Activated CD8-positive, alpha-beta memory T cell treated with anti-CD3 and anti-CD28 coated beads, Interleukin-2, amount 50 U/mL, for 1 hour (primary cell): ENCODE results near the gene RUNX3.

Experiments
- DNase-seq: peaks from one replicate; pipeline ENCODE4 v3.0.0-alpha.2; 2020; ENCODE audit errors: extremely low read depth

RUNX3 gene

DNA sequence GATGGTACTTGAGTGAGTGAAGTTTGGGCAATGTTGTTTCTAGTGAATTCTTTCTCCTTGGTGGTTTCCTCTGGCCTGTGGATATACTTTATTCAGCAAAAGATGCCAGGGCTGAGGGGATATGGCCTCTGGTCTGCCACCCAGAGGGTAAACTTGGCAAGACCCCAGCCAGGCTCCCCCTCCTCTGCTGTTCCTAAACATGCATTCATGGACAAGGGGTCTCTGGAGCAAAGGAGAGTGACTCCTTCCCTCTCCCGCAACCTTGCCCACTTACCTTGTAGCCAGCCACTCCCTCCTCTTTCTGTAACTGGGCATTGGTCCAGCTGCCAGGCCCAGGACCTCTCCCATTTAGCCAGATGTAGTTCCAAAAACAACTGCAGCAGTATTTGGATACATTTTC, 43.8 kb downstream of the RUNX3 start:
- no peak for DNase-seq

DNA sequence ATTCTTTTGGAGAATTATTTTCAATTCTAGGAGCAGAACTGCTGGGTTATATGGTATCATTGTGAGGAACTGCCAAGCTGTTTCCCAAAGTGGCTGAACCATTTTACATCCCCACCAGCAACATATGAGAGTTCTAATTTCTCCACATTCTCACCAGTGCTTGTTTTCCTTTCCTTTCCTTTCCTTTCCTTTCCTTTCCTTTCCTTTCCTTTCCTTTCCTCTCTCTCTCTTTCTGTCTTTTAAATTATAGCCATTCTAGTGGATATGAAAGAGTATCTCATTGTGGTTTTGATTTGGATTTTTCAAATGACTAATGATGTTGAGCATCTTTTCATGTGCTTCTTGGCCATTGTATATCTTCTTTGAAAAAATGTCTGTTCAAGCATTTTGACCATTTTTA, 45.3 kb downstream of the RUNX3 start:
- no peak for DNase-seq

DNA sequence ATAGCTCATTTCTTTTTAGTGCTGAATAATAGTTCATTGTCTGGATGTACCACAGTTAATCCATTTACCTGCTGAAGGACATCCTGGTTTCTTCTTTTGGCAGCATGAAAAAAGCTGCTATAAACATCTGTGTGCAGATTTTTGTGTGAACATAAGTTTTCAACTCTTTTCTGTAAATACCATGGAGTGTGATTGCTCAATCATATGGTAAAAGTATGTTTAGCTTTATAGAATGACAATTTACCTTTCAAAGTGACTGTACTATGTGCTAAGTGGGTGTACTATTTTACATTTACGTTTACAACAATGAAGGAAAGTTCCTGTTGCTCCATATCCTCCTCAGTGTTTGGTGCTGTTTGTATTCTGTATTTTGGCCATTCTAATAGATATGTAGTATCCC, 49.0 kb downstream of the RUNX3 start:
- DNase-seq: no peak

DNA sequence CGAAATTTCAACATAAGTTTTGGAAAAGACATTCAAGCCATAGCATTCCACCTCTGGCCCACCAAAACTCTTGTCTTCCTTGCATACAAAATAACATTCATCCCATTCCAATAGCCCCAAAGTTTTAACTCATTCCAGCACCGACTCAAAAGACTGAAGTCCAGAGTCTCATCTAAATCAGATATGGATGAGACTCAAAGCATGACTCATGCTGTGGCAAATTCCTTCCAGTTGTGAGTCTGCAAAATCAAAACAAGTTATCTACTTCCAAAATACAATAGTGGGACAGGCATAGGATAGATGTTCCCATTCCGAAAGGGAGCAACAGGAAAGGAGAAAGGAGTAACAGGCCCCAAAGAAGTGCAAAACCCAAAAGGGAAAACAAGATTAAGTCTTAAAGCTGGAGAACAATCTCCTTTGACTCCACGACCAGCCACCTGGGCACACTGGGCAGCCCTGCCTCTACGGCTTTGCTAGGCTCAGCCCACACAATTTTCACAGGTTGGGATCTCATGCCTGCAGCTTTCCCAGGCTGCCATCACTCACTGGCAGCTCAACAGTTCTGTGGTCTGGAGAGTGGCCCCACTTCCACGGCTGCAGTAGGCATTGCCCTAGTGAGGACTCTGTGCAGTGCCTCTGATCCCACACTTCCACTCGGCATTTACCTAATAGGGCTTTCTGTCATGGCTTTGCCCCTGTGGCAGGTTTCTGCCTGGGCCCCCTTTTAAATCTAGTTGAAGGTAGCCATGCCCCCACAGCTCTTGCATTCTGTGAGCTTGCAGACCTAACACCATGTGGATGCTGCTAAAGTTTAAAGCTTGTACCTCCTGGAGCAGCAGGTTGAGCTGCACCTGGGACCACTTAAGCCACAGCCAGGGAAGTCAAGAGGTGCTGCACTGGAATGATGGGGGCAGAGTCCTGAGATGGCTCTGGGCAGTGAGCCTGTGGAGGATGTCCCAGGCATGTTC, 51.0 kb downstream of the RUNX3 start:
- DNase-seq: no peak

DNA sequence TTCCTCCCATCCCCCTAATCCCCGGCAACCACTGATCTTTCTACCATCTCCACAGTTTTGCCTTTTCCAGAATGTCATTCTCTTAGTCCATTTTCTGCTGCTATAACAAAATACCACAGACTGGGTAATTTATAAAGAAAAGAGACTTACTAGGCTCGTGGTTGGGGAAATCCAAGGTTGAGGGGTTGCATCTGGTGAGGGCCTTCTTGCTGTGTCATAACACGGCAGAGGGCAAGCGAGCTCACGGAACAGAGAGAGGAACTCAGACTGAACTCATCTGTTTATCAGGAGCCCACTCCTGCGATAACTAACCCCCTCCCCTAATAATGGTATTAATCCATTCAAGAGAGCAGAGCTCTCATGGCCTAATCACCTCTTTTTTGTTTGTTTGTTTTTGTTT, 52.0 kb downstream of the RUNX3 start:
- no peak for DNase-seq

DNA sequence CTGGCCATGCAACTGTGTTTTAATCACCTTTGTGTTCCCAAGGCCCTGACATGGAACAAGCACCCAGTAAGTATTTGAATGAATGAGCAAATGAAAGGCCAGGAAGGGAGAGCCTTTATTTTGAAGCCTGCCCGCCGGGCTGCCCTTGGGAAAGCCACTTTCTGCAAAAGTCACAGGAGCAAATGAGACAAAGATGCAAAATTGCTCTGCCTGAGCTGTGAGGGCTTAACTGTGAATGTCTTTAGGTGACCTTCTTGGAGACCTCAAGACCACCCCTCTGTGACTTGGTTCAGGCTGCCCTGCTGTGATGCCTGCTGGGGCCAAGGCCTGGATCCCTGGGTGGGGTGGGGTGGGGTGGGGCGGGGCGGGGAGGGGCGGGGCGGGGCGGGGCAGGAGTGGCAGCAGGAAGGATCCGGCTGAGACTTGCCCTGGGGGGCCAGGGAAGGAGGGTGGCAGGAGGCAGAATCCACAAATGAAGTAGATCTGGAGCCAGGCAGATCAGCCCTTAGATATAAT, 54.0 kb downstream of the RUNX3 start:
- DNase-seq: no peak

DNA sequence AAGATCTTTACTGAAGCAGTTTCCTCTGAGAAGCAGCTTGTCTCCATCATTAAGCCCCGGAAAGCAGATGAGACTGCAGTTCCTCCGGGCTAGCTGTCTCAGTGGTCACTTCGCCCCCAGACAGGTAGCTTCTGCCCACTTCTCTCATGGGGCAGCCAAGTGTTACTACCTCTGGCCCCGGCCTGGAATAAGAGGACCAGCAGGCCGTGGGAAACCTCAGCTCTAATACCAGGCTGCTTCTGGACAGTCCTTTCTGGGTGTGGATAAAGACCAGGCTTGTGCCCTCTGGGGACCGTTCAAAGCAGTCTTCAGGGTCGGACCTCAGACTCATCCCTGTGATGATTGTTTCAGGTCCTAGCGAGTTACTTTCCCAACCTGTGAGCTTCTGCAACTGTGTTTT, 54.8 kb downstream of the RUNX3 start:
- DNase-seq: no peak

DNA sequence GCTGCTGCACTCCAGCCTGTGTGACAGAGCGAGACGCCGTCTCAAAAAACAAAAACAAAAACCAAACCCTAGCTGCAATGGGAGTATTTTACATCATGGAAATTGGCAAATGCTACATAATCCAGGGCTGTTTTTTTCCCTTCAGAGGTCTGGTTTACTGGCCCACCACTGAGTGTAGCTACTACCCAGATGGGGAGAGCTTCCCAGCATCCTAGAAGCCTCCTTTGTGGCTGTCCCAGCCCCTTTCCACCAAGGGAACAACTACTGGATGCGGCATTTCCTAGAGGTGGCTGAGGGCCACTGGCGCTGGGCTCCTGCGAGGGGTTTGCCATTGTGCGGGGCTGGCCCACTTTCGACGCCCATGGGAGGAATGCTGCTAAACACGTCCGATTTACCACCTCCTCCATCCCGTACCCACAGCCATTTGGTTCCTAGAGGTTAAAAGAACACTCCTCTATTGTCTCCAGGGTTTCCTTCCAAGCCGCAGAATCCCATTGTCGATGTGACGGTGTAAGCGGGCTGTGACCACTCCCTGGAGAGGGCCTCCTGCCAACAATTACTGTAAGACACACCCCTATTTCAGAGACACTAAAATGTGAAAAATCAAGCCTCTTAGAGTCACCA, 55.4 kb downstream of the RUNX3 start:
- no peak for DNase-seq

DNA sequence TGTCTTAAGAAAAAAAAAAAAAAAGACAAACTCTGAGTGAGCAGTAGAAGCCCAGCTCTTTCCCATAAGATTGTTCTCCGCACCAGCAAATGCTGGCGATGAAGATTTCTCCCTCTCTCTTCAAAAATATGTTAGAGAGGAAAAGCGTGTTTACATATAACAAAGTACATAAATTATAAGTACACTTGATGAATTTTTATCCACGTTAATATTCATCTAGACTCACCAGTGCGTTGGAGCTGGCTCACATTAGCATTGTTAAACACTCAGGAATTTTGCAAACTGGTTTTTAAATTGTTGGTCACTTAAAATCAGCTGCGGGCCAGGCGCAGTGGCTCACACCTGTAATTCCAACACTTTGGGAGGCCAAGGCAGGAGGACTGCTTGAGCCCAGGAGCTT, 56.0 kb downstream of the RUNX3 start:
- no peak for DNase-seq

DNA sequence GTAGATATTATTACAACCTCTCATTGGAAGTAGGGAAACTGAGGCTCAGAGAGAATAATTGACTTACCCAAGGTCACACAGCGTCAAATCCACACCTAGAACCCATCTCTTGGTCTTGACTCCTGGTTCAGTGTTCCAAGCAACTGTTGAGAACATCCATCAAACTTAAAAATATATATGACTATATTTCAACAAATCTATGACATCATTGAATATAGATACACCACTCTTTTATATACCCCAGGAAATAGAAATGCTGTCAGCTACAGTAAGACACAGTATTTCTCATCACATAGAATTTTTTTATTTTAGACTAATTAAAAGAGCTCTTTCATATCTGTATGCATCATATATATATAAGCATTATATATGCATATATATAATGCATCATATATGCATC, 56.9 kb downstream of the RUNX3 start:
- DNase-seq: no peak

DNA sequence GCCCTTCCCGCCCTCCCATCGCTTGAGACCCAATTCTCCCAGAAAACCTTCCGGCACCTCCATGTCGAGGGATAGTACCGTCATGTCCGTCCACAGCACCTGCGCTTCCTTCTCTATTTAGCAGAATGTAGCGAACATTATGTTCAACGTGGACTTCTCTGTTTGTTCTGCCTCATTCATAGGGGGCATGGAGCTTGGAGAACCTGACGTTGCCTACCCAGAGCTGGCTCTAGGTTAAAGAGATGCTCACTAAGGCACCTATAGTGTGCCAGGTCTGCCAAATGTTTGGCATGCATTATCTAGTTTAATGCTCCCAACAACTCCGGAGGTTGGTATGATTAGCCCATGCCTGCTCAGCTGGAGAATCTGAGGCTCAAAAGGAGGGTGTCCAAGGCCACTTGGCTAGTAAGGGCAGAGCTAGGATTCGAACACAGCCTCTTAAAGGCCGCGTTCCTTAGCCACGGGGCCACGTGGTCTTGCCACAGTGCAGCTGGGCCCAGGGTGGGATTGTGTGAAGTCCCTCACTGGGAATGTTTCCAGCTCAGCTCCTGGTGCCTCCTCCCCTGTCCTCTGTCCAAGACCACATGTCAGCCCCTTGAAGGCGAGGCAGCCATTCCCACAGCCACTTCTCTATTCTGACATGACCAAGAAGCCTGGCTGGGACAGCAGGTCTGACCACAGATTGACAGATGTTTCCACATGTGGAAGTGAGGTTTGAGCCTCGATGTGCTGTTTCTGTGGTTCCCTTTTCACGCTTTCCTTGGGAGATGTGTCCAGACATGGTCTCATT, 57.8 kb downstream of the RUNX3 start:
- DNase-seq: no peak

DNA sequence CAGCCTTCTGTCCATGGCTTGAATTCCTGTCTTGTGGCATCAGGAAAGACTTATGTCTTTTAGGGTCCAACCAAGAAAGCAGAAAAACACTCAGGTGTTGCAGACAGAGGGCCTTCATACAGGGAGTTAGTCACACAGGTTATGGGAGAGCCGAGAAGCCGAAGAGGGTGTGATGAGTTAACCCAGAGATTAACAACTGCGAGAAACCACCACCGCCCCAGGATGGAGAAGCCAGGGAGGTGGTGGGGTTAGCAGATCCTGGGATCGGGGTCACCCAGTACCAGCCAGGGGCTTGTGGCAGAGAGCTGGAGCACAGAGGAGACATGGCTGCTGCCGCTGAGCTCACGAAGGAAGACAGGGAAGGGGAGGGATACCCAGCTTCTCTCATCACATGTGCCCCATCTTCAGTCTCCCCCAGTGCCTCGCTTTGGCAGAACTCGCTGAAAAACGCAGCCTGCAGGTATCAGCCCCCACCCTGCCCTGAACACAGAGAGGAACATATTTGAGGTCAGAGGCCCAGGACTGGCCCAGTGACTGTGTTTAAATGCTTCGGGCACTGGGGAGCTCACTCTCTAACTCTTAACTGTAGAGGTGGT, 58.7 kb downstream of the RUNX3 start:
- no peak for DNase-seq

DNA sequence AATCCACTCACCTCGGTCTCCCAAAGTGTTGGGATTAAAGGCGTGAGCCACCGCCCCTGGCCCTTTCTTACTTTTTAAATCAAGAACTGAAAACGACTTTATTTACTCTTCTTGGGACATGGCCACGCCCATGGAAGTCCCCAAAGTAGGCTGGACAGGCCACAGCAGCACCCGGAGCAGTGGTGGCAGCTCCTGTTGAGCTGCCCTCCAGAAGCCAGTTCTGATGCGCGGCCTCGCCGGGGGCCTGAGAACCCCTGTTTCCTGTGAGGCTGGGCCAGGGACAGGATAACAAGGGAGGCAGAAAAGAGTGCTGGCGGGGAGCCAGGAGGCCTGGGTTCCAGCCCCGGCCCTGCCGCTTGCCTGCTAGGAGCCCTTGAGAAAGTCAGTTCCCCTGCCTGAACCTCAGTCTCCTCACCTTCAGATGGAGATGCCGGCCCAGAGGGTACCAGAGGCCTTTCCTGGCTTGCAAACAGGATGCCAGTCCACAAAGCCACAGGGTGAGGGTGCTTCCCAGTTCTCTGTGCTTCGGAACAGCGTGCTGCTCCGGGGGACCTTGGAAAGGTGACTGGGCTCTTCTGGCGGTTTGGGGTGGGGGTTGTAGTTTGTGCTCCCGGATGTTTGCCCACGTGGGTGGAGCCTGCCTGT, 59.4 kb downstream of the RUNX3 start:
- DNase-seq: no peak

DNA sequence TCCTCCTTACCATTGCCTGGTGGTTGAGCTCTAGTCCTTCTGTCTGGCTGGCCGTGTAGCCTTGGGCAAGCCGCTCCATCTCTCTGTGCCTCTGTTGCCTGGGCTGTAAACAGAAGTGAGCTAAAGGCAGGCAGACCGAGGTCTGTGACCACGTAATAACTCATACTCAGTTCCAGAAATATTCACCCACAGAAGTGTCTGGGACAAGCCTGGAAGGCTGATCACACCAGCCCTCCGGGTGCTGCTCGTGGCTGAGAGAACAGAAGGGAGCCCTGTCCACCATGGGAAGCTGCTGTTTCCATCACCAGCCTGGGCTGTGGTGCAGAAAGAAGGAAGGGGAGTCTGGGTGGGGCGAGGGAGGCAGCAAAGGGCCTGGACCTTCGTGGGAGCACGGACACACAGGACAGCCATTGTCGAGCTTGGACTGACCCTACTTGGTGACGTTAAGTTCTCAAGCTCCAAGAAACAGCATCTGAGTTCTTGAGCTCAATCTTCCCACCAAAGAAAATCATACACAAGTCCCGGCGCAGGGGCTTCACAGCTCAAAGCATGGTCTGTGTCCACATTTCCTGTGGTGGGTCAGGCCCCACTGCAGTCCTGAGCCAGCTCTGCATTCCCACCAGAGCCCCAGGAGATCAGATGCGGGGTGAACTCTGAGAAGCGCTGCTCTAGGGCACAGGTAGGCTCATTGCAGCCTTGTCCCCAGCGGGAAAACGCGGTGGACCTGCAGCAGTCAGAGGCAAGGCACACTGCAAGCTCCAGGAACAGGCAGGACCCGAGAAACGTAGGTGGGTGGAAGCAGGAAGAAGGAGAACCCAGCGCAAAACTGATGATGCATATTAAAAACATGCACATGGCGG, 61.8 kb downstream of the RUNX3 start:
- DNase-seq: no peak

DNA sequence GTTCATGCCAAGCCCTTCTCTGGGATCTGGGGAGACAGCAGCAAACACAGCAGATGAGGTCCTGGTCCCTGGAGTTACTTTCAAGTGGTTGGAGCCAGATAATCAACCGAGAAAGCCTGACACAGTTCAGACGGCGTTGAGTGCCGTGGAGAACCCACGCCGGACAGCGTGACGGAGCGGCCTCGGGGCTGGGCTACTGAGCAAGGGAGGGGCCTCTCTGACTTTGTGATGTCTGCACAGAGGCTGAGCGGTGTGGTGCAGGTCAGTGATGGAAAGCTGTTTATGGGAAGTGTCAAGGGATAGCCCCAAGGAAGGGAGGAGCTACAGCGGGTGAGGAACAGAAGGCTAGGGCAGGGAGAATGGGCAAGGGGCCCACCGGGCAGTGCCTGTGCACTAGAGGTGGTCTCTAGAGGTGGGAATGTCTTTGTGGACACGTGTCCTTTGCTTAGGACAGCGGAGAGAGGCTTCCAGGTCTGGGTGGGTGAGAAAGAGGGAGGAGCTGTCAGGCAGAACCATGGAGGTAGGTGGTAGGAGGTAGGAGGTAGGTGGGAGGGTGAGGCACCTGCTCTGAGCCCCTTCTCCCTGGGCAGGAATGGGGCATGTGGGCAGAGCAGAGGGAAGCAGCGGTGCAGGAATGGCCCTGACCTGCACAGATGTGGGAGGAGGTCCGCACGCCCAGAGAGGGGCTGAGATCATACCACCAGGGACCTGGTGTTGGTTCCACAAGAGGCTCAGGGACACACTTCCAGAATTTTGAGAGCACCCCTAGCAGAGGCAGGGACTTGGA, 62.8 kb downstream of the RUNX3 start:
- no peak for DNase-seq

DNA sequence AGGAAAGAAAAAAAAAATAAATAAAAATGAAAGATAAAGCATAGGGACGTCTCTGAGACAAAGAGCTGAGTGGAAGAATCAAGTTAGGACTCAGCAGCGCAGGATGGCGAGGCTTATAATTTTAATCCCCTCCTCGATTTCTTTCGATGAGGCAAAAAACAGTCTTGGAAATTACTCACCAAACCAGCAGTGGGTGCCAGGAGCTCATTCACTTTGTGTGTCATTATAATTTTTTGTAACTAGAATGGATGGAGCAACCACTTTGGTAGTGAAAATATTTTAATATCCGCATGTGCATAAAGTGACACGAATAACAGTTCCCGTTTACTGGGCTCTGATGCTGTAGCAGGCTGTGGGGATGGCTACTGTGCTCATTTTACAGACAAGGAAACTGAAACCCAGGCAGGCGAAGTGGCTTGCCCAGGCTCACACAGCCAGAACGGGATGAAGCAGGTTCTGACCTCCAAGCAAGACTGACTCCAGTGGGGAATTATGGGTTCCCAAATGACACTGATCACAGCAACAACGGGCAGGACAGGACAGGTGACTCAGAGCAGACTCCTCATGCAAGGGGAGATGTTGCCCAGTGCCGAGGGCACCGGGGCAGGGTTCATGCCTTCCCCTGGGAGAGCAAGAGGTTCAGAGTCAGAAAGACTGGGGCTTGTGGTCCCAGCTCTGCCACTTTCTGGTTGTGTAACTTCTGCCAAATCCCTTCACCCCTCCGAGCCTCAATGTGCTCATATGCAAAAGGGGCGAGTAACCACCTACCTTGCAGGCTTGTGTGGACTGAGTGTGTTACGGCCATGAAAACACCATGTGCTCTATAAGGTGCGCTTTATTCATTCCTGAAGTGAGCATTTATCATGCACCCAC, 63.6 kb downstream of the RUNX3 start:
- DNase-seq: no peak

DNA sequence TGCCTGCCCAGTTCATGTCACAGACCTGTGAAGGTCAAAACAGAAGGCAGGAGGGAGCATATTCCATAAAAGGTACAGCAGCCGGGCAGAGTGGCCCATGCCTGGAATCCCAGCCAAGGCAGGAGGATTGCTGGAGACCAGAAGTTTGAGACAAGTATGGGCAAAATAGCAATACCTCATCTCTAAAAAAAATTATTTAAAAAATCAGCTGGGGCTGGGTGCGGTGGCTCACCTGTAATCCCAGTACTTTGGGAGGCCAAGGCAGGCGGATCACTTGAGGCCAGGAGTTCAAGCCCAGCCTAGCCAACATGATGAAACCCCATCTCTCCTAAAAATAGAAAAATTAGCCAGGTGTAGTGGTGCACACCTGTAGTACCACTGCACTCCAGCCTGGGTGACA, 64.5 kb downstream of the RUNX3 start:
- no peak for DNase-seq

DNA sequence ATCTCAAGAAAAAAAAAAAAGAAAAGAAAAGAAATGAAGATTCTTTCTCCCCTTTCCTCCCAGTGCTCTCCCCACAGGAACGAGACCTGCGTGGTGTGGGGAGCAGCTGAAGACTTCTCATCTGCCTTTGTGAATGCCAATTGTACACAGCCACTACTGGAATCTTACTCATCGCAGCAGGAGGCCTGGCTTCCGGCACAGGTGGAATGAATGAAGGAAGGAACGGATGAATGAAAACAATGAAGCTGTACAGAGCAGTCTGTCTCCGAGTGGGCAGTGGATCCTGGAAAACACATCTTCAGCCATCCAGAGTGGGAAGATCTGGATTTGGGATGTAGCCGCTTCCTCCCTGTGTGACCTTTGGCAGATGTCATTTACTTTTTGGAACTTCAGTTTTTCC, 64.9 kb downstream of the RUNX3 start:
- no peak for DNase-seq

DNA sequence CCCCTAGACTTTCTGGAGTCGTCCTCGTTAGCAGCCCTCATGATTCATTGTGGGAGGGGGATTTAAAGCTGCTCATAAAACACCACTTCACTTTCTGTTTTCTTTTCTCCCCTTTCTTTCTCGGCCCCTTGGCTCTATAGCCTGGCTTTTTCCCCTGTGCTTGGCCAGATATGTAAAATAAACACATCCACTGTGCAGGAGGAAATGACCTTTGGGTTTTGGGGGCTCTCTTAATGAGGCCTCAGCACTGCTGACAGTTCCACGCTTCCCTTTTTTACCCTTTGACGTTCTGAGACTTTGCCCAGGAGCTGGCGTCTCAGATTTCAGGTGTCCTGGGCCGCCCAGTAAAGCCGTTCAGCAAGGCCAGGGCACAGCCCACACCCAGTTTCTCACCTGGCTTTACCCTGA, 65.7 kb downstream of the RUNX3 start:
- no peak for DNase-seq
